ENCODE results near the gene CHIT1.

DNA sequence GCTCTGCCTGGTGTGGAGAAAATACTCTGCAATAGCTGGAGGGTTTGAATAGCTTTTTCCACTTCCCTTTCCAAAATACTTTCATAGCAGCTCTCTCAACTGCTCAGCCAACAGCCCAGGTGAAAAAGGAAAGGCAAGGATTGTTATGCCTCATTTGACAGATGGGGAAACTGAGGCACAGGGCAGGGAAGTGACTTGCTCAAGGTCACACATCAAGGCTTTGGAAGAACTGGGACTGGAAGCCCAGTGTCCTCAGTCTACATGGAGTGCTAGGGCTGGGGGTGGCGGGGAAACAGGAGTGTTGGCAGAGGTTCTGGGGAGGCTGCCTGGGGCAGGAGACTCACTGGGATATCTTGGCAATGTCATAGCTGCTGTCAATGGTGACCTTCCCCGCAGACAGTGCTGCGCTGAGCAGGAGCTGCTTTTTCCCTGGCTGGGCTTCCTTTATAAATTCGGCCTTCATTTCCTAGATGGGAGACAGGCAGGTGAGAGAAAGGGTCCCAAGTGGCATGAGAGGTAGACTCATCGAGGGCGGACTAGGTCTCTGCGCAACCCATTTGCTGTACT, 47.0 kb downstream of the CHIT1 start:
- TF ChIP-seq, protein P1, sequence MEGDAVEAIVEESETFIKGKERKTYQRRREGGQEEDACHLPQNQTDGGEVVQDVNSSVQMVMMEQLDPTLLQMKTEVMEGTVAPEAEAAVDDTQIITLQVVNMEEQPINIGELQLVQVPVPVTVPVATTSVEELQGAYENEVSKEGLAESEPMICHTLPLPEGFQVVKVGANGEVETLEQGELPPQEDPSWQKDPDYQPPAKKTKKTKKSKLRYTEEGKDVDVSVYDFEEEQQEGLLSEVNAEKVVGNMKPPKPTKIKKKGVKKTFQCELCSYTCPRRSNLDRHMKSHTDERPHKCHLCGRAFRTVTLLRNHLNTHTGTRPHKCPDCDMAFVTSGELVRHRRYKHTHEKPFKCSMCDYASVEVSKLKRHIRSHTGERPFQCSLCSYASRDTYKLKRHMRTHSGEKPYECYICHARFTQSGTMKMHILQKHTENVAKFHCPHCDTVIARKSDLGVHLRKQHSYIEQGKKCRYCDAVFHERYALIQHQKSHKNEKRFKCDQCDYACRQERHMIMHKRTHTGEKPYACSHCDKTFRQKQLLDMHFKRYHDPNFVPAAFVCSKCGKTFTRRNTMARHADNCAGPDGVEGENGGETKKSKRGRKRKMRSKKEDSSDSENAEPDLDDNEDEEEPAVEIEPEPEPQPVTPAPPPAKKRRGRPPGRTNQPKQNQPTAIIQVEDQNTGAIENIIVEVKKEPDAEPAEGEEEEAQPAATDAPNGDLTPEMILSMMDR (IDR thresholded peaks at IDR 0.05; ENCODE audit: insufficient read depth, low read depth, low read length): no peak
- no peak for TF ChIP-seq EZH2 (IDR thresholded peaks at IDR 0.05; ENCODE audit: insufficient read depth, low read length)

Data from astrocyte (in vitro differentiated cells and primary cell).